Measurements from ENCODE around the gene APPL2.
"Not testable (repeated sequence)": the region's sequence is repeated elsewhere in the genome, so short reads cannot be mapped to it uniquely, and the experiment has no call there.

Gene APPL2

GRCh38 chr12:105267711-105268110, 31.7 kb upstream of the APPL2 start:
- Mint-ChIP-seq H3K4me3 (no peak overlapping the region), H3K4me1 (ENCODE audit: low read depth) (no peaks in the 10 kb centered on the region), H3K36me3 (ENCODE audit: low read depth) (no peaks in the 10 kb centered on the region), H3K27me3 (peaks cover 8% of the 10 kb centered on the region), H3K27ac (no peak overlapping the region), H3K9me3 (no peaks in the 10 kb centered on the region)
- intact Hi-C loops (cut with micrococcal nuclease): no loop called here

GRCh38 chr12:105264771-105265170, 28.8 kb upstream of the APPL2 start:
- Mint-ChIP-seq H3K9me3 (no peaks in the 10 kb centered on the region), H3K27me3 (peaks cover 13% of the 10 kb centered on the region), H3K4me1 (ENCODE audit: low read depth) (no peaks in the 10 kb centered on the region), H3K27ac (no peak overlapping the region), H3K36me3 (ENCODE audit: low read depth) (no peaks in the 10 kb centered on the region), H3K4me3 (no peak overlapping the region)
- intact Hi-C loops (cut with micrococcal nuclease): no loop called here

GRCh38 chr12:105262461-105263184, 26.6 kb upstream of the APPL2 start:
- Mint-ChIP-seq H3K27ac (no peak overlapping the region), H3K4me3 (no peak overlapping the region), H3K9me3 (no peaks in the 10 kb centered on the region), H3K4me1 (ENCODE audit: low read depth) (no peaks in the 10 kb centered on the region), H3K27me3 (peaks cover 15% of the 10 kb centered on the region), H3K36me3 (ENCODE audit: low read depth) (no peaks in the 10 kb centered on the region)
- intact Hi-C loops (cut with micrococcal nuclease): no loop called here

- no peaks in the 10 kb centered on the region for H3K4me1 Mint-ChIP-seq (ENCODE audit: low read depth)
- H3K27ac Mint-ChIP-seq: no peak overlapping the region
- intact Hi-C loops (cut with micrococcal nuclease): no loop called here
- peaks cover 13% of the 10 kb centered on the region for H3K9me3 Mint-ChIP-seq
- peaks cover 15% of the 10 kb centered on the region for H3K27me3 Mint-ChIP-seq
- H3K36me3 Mint-ChIP-seq (ENCODE audit: low read depth): no peaks in the 10 kb centered on the region
- H3K4me3 Mint-ChIP-seq: no peak overlapping the region
Observed at GRCh38 chr12:105261010-105261409, 25.0 kb upstream of the APPL2 start.

GRCh38 chr12:105259226-105259625, 23.3 kb upstream of the APPL2 start:
- H3K27ac Mint-ChIP-seq: no peak overlapping the region
- intact Hi-C loops (cut with micrococcal nuclease): no loop called here

GRCh38 chr12:105257321-105257728, 21.4 kb upstream of the APPL2 start:
- no peaks in the 10 kb centered on the region for H3K36me3 Mint-ChIP-seq (ENCODE audit: low read depth)
- intact Hi-C loops (cut with micrococcal nuclease): no loop called here
- H3K4me3 Mint-ChIP-seq: no peak overlapping the region
- H3K27me3 Mint-ChIP-seq: peaks cover 7% of the 10 kb centered on the region
- H3K27ac Mint-ChIP-seq: no peak overlapping the region
- H3K4me1 Mint-ChIP-seq (ENCODE audit: low read depth): no peaks in the 10 kb centered on the region
- peaks cover 17% of the 10 kb centered on the region for H3K9me3 Mint-ChIP-seq

More at GRCh38 chr12:105259226-105259625, 23.3 kb upstream of the APPL2 start:
- no peaks in the 10 kb centered on the region for H3K4me1 Mint-ChIP-seq (ENCODE audit: low read depth)
- H3K4me3 Mint-ChIP-seq: no peak overlapping the region
- no peaks in the 10 kb centered on the region for H3K36me3 Mint-ChIP-seq (ENCODE audit: low read depth)
- H3K9me3 Mint-ChIP-seq: peaks cover 17% of the 10 kb centered on the region
- peaks cover 13% of the 10 kb centered on the region for H3K27me3 Mint-ChIP-seq

- Mint-ChIP-seq H3K4me3 (no peak overlapping the region), H3K27me3 (peaks cover 4% of the 10 kb centered on the region), H3K36me3 (ENCODE audit: low read depth) (no peaks in the 10 kb centered on the region), H3K27ac (no peak overlapping the region), H3K9me3 (peaks cover 17% of the 10 kb centered on the region), H3K4me1 (ENCODE audit: low read depth) (no peaks in the 10 kb centered on the region)
- intact Hi-C loops (cut with micrococcal nuclease): no loop called here
Observed at GRCh38 chr12:105256921-105257320, 20.9 kb upstream of the APPL2 start.

GRCh38 chr12:105256431-105256830, 20.5 kb upstream of the APPL2 start:
- H3K27ac Mint-ChIP-seq; H3K4me1 Mint-ChIP-seq (ENCODE audit: low read depth); H3K4me3 Mint-ChIP-seq; H3K36me3 Mint-ChIP-seq (ENCODE audit: low read depth); intact Hi-C loops (cut with micrococcal nuclease); H3K27me3 Mint-ChIP-seq: not testable (repeated sequence)
- peaks cover 17% of the 10 kb centered on the region for H3K9me3 Mint-ChIP-seq

GRCh38 chr12:105256011-105256410, 20.0 kb upstream of the APPL2 start:
- no peak overlapping the region for H3K4me3 Mint-ChIP-seq
- no peaks in the 10 kb centered on the region for H3K36me3 Mint-ChIP-seq (ENCODE audit: low read depth)
- no peak overlapping the region for H3K27ac Mint-ChIP-seq
- intact Hi-C loops (cut with micrococcal nuclease): no loop called here
- H3K9me3 Mint-ChIP-seq: peaks cover 17% of the 10 kb centered on the region
- no peaks in the 10 kb centered on the region for H3K4me1 Mint-ChIP-seq (ENCODE audit: low read depth)
- H3K27me3 Mint-ChIP-seq: peaks cover 3% of the 10 kb centered on the region

GRCh38 chr12:105253866-105254513, 18.0 kb upstream of the APPL2 start:
- H3K4me3 Mint-ChIP-seq: no peak overlapping the region
- H3K27me3 Mint-ChIP-seq: peaks cover 3% of the 10 kb centered on the region
- intact Hi-C loops (cut with micrococcal nuclease): no loop called here
- no peaks in the 10 kb centered on the region for H3K36me3 Mint-ChIP-seq (ENCODE audit: low read depth)
- no peaks in the 10 kb centered on the region for H3K4me1 Mint-ChIP-seq (ENCODE audit: low read depth)
- H3K9me3 Mint-ChIP-seq: peaks cover 17% of the 10 kb centered on the region
- H3K27ac Mint-ChIP-seq: no peak overlapping the region

GRCh38 chr12:105252901-105253300, 16.9 kb upstream of the APPL2 start:
- Mint-ChIP-seq H3K27ac (no peak overlapping the region), H3K9me3 (peaks cover 17% of the 10 kb centered on the region), H3K27me3 (peaks cover 4% of the 10 kb centered on the region), H3K4me1 (ENCODE audit: low read depth) (no peaks in the 10 kb centered on the region), H3K4me3 (no peak overlapping the region), H3K36me3 (ENCODE audit: low read depth) (no peaks in the 10 kb centered on the region)
- intact Hi-C loops (cut with micrococcal nuclease): no loop called here

GRCh38 chr12:105245776-105246427, 9.9 kb upstream of the APPL2 start:
- H3K27ac Mint-ChIP-seq: not testable (repeated sequence)

GRCh38 chr12:105245291-105245690, 9.3 kb upstream of the APPL2 start:
- no peaks in the 10 kb centered on the region for H3K4me1 Mint-ChIP-seq (ENCODE audit: low read depth)
- no peak overlapping the region for H3K4me3 Mint-ChIP-seq
- no peak overlapping the region for H3K27ac Mint-ChIP-seq
- H3K36me3 Mint-ChIP-seq (ENCODE audit: low read depth): no peaks in the 10 kb centered on the region
- intact Hi-C loops (cut with micrococcal nuclease): no loop called here
- no peaks in the 10 kb centered on the region for H3K9me3 Mint-ChIP-seq
- H3K27me3 Mint-ChIP-seq: peaks cover 3% of the 10 kb centered on the region

More at GRCh38 chr12:105245776-105246427, 9.9 kb upstream of the APPL2 start:
- H3K27me3 Mint-ChIP-seq; H3K4me1 Mint-ChIP-seq (ENCODE audit: low read depth); intact Hi-C loops (cut with micrococcal nuclease); H3K4me3 Mint-ChIP-seq; H3K36me3 Mint-ChIP-seq (ENCODE audit: low read depth); H3K9me3 Mint-ChIP-seq: not testable (repeated sequence)

- intact Hi-C loops (cut with micrococcal nuclease): no loop called here
- H3K36me3 Mint-ChIP-seq (ENCODE audit: low read depth): peaks cover 4% of the 10 kb centered on the region
Observed at GRCh38 chr12:105240228-105240627, 4.3 kb upstream of the APPL2 start.

More at GRCh38 chr12:105240228-105240627, 4.3 kb upstream of the APPL2 start:
- no peaks in the 10 kb centered on the region for H3K9me3 Mint-ChIP-seq
- no peak overlapping the region for H3K4me3 Mint-ChIP-seq
- peaks cover 4% of the 10 kb centered on the region for H3K27me3 Mint-ChIP-seq
- H3K27ac Mint-ChIP-seq: no peak overlapping the region
- H3K4me1 Mint-ChIP-seq (ENCODE audit: low read depth): peaks cover 8% of the 10 kb centered on the region

Data from dendritic cell treated with granulocyte-macrophage colony-stimulating factor and Interleukin-4, amounts not matched to agents 40 ng/mL and 50 ng/mL, for 4 days (primary cell).